K562 (cell line): Measurements from ENCODE around the gene ADIPOR2. TPM values are rescaled to one million over a fixed set of nuclear protein-coding genes. Genes with fewer than 3 reads are reported as not detected.

Source experiments
- NFYB ChIP-seq: IDR thresholded peaks from 2 replicates; pipeline ENCODE4 v1.6.1; 2011; ENCODE audit warnings: mild to moderate bottlenecking, moderate library complexity; ENCODE audit not compliant: insufficient read length; ENCODE audit errors: extremely low read depth
- POLR2G ChIP-seq: fragments of 200-400 bp; formaldehyde crosslinking; IDR thresholded peaks from 2 replicates; pipeline ENCODE4 v1.6.1; 2017; ENCODE audit warnings: low read depth, mild to moderate bottlenecking, antibody characterized with exemption, low read length, moderate library complexity
- RBM15 ChIP-seq: fragments of 200-400 bp; formaldehyde crosslinking; IDR thresholded peaks from 2 replicates; pipeline ENCODE4 v1.6.1; 2018; ENCODE audit warnings: mild to moderate bottlenecking, low read length, moderate library complexity; ENCODE audit not compliant: insufficient read depth
- XRCC5 ChIP-seq: fragments of 200-400 bp; formaldehyde crosslinking; IDR thresholded peaks from 2 replicates; pipeline ENCODE4 v1.6.1; 2017; ENCODE audit warnings: low read depth, mild to moderate bottlenecking, low read length
- polyA plus RNA-seq, 8 experiments: library from polyadenylated mRNA; depleted of rRNA in 4 of 8; stranded (reverse) in 5 of 8; unstranded in 3 of 8; fragments of >200 nt; fragmentation: Nextera tagmentation in 2 of 8; fragmentation: Illumina TruSeq in 1 of 8; extraction: Ambion mirVana in 2 of 8; extraction: Trizol in 1 of 8; gene quantifications; 2 replicates each; pipeline versions ENCODE4 v1.2.1 to v1.2.3, GENCODE V29; 2011 to 2014; ENCODE audit warnings: inconsistent platforms in 1 of 8, missing spikeins in 1 of 8
- total RNA-seq, 7 experiments: library from RNA; depleted of rRNA in 6 of 7; stranded (reverse); fragments of >200 nt in 6 of 7; fragmentation: Illumina TruSeq in 2 of 7; extraction: Trizol in 2 of 7; gene quantifications; 2 replicates each; pipeline versions ENCODE4 v1.2.1 to v1.2.3, GENCODE V29; 2011 to 2021; ENCODE audit warnings: low replicate concordance in 1 of 7
- TF ChIP-seq, protein P1 (sequence below), 3 experiments: fragments of 200-800 bp in 1 of 3; fragments of 250-450 bp in 1 of 3; fragments of 450-650 bp in 1 of 3; sonication (Bioruptor Pico) in 1 of 3; sonication (Bioruptor generic) in 1 of 3; formaldehyde crosslinking in 1 of 3; IDR thresholded peaks; 2 replicates each; pipeline versions ENCODE4 v1.6.1 to v1.8.0; 2016 to 2022; ENCODE audit warnings: mild to moderate bottlenecking in 2 of 3, missing genetic modification characterization in 2 of 3, missing compliant biosample characterization in 1 of 3, moderate library complexity in 1 of 3
- TF ChIP-seq, protein P2 (sequence below), 2 experiments: IDR thresholded peaks; 2 replicates each; pipeline ENCODE4 v1.6.1; 2011; ENCODE audit warnings: borderline replicate concordance in 1 of 2, control low read depth in 1 of 2, low read depth in 1 of 2, low read length in 1 of 2, mild to moderate bottlenecking in 1 of 2, mixed read lengths in 1 of 2, moderate library complexity in 1 of 2; ENCODE audit not compliant: insufficient read depth in 1 of 2, insufficient read length in 1 of 2, poor library complexity in 1 of 2, severe bottlenecking in 1 of 2; ENCODE audit errors: extremely low read depth in 1 of 2

Gene ADIPOR2
- total and polyA plus RNA-seq, 9 of the 15 experiments (the other 6 are each of a cell fraction or from before 2014, with no cell fraction given), result 10.9 to 63.5 (median 46.0) TPM

DNA sequence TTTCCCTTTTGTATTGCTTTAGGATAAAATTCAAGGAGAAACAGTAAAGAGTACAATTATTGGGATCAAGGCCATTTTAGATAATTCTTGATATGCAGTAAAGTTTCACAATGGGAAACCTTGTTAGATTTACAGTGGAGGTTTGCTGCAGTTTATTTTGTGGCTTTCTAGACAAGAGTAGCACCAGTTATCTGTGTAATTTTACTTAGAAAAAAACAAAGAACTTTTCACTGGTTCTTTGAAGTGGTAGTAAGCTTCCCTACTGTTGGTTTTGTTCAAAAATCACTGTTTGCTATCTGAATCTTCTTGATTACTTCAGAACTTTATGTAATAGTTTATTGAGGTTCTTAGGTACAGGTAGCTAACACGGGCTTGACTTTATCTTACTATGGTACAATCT, 42.0 kb downstream of the ADIPOR2 start (continued):
- TF ChIP-seq NFYB, result no peak
- no peak for TF ChIP-seq POLR2G
- TF ChIP-seq RBM15, result no peak
- TF ChIP-seq XRCC5, result no peak
- TF ChIP-seq, protein P1, sequence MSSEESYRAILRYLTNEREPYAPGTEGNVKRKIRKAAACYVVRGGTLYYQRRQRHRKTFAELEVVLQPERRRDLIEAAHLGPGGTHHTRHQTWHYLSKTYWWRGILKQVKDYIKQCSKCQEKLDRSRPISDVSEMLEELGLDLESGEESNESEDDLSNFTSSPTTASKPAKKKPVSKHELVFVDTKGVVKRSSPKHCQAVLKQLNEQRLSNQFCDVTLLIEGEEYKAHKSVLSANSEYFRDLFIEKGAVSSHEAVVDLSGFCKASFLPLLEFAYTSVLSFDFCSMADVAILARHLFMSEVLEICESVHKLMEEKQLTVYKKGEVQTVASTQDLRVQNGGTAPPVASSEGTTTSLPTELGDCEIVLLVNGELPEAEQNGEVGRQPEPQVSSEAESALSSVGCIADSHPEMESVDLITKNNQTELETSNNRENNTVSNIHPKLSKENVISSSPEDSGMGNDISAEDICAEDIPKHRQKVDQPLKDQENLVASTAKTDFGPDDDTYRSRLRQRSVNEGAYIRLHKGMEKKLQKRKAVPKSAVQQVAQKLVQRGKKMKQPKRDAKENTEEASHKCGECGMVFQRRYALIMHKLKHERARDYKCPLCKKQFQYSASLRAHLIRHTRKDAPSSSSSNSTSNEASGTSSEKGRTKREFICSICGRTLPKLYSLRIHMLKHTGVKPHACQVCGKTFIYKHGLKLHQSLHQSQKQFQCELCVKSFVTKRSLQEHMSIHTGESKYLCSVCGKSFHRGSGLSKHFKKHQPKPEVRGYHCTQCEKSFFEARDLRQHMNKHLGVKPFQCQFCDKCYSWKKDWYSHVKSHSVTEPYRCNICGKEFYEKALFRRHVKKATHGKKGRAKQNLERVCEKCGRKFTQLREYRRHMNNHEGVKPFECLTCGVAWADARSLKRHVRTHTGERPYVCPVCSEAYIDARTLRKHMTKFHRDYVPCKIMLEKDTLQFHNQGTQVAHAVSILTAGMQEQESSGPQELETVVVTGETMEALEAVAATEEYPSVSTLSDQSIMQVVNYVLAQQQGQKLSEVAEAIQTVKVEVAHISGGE (CRISPR knock-in tag; IDR thresholded peaks at IDR 0.05), result no peak
- TF ChIP-seq, protein P2, sequence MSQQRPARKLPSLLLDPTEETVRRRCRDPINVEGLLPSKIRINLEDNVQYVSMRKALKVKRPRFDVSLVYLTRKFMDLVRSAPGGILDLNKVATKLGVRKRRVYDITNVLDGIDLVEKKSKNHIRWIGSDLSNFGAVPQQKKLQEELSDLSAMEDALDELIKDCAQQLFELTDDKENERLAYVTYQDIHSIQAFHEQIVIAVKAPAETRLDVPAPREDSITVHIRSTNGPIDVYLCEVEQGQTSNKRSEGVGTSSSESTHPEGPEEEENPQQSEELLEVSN (IDR thresholded peaks at IDR 0.05; ENCODE audit: borderline replicate concordance in 1 of 2, extremely low read depth in 1 of 2, insufficient read depth in 1 of 2, insufficient read length in 1 of 2, low read depth in 1 of 2, low read length in 1 of 2, poor library complexity in 1 of 2, severe bottlenecking in 1 of 2), result no peak
